ENCODE measurements around the gene CCDC148.

CCDC148 gene

GRCh38 chr2:158381978-158382377 is 74.6 kb downstream of the CCDC148 start:
- H3K27ac ChIP-seq (ENCODE audit: low read length): no peak overlapping the region
- no peaks in the 10 kb centered on the region for H3K27me3 ChIP-seq (ENCODE audit: low read depth, low read length)
- H3K79me2 ChIP-seq (ENCODE audit: low read length): no peaks in the 10 kb centered on the region
- no peak overlapping the region for H2AFZ ChIP-seq (ENCODE audit: low read depth, low read length)
- no peak overlapping the region for H3K4me3 ChIP-seq (ENCODE audit: low read length)
- TF ChIP-seq, protein P1, sequence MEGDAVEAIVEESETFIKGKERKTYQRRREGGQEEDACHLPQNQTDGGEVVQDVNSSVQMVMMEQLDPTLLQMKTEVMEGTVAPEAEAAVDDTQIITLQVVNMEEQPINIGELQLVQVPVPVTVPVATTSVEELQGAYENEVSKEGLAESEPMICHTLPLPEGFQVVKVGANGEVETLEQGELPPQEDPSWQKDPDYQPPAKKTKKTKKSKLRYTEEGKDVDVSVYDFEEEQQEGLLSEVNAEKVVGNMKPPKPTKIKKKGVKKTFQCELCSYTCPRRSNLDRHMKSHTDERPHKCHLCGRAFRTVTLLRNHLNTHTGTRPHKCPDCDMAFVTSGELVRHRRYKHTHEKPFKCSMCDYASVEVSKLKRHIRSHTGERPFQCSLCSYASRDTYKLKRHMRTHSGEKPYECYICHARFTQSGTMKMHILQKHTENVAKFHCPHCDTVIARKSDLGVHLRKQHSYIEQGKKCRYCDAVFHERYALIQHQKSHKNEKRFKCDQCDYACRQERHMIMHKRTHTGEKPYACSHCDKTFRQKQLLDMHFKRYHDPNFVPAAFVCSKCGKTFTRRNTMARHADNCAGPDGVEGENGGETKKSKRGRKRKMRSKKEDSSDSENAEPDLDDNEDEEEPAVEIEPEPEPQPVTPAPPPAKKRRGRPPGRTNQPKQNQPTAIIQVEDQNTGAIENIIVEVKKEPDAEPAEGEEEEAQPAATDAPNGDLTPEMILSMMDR (IDR thresholded peaks at IDR 0.05; ENCODE audit: low read depth, low read length): no peak
- no peak for TF ChIP-seq EZH2phosphoT487 (IDR thresholded peaks at IDR 0.05; ENCODE audit: low read depth)
- no peak overlapping the region for H3K4me2 ChIP-seq (ENCODE audit: low read length)
- H3K36me3 ChIP-seq (replicated peaks; ENCODE audit: low read depth, low read length): no peaks in the 10 kb centered on the region
- no peaks in the 10 kb centered on the region for H4K20me1 ChIP-seq (ENCODE audit: insufficient read depth, low read length)
- no peak overlapping the region for H3K9ac ChIP-seq (ENCODE audit: low read length)
- no peaks in the 10 kb centered on the region for H3K9me3 ChIP-seq (ENCODE audit: insufficient read depth, low read length)
- no peaks in the 10 kb centered on the region for H3K4me1 ChIP-seq (ENCODE audit: low read length)

DNA sequence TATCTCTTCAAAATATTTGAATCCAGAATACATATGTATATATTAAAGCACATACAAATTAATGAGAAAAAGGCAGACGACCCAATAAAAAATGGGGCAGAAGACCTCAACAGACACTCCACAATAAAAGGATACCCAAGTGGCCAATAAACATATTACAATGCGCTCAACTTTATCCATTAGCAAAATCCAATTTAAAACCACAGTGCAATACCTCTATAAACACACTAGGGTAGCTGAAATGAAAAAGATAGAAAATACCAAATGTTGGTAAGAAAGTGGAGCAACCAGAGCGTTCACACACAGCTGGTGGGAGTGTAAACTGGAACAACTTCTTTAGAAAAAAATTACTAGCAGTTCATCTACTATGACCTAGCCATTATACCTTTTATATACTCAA is 75.3 kb downstream of the CCDC148 start:
- H3K4me1 ChIP-seq (ENCODE audit: low read length): no peaks in the 10 kb centered on the region
- no peaks in the 10 kb centered on the region for H3K36me3 ChIP-seq (replicated peaks; ENCODE audit: low read depth, low read length)
- H3K4me3 ChIP-seq (ENCODE audit: low read length): no peak overlapping the region
- H3K27me3 ChIP-seq (ENCODE audit: low read depth, low read length): no peaks in the 10 kb centered on the region; the same call in 1 of the 2 replicates
- H3K9ac ChIP-seq (ENCODE audit: low read length): no peak overlapping the region
- H4K20me1 ChIP-seq (ENCODE audit: insufficient read depth, low read length): no peaks in the 10 kb centered on the region
- no peak for TF ChIP-seq EZH2phosphoT487 (IDR thresholded peaks at IDR 0.05; ENCODE audit: low read depth)
- TF ChIP-seq, protein P1 (IDR thresholded peaks at IDR 0.05; ENCODE audit: low read depth, low read length): no peak
- no peaks in the 10 kb centered on the region for H3K9me3 ChIP-seq (ENCODE audit: insufficient read depth, low read length)
- H3K79me2 ChIP-seq (ENCODE audit: low read length): no peaks in the 10 kb centered on the region
- no peak overlapping the region for H3K4me2 ChIP-seq (ENCODE audit: low read length)
- H3K27ac ChIP-seq (ENCODE audit: low read length): no peak overlapping the region
- no peak overlapping the region for H2AFZ ChIP-seq (ENCODE audit: low read depth, low read length)

GRCh38 chr2:158380746-158381145 is 75.8 kb downstream of the CCDC148 start:
- no peaks in the 10 kb centered on the region; the same call in 1 of the 2 replicates for H3K27me3 ChIP-seq (ENCODE audit: low read depth, low read length)
- TF ChIP-seq, protein P1 (IDR thresholded peaks at IDR 0.05; ENCODE audit: low read depth, low read length): no peak
- no peak for TF ChIP-seq EZH2phosphoT487 (IDR thresholded peaks at IDR 0.05; ENCODE audit: low read depth)
- no peak overlapping the region for H2AFZ ChIP-seq (ENCODE audit: low read depth, low read length)
- H3K36me3 ChIP-seq (replicated peaks; ENCODE audit: low read depth, low read length): no peaks in the 10 kb centered on the region
- H4K20me1 ChIP-seq (ENCODE audit: insufficient read depth, low read length): no peaks in the 10 kb centered on the region
- no peak overlapping the region for H3K4me3 ChIP-seq (ENCODE audit: low read length)
- H3K27ac ChIP-seq (ENCODE audit: low read length): no peak overlapping the region
- no peak overlapping the region for H3K9ac ChIP-seq (ENCODE audit: low read length)
- H3K79me2 ChIP-seq (ENCODE audit: low read length): no peaks in the 10 kb centered on the region
- no peak overlapping the region for H3K4me2 ChIP-seq (ENCODE audit: low read length)
- no peaks in the 10 kb centered on the region for H3K9me3 ChIP-seq (ENCODE audit: insufficient read depth, low read length)
- no peaks in the 10 kb centered on the region for H3K4me1 ChIP-seq (ENCODE audit: low read length)

DNA sequence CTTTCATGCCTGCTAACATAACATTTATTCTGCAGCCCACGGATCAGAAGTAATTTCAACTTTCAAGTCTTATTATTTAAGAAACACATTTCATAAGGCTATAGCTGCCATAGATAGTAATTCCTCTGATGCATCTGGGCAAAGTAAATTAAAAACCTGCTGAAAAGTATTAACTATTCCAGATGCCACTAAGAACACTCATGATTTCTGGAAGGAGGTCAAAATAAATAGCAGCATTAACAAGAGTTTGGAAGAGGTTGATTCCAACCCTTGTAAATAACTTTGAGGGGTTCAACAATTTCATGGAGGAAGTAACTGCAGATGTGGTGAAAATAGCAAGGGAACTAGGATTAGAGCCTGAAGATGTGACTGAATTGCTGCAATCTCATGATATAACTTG is 77.6 kb downstream of the CCDC148 start:
- Histone ChIP-seq H3K9me3 (ENCODE audit: insufficient read depth, low read length) (no peaks in the 10 kb centered on the region), H4K20me1 (ENCODE audit: insufficient read depth, low read length) (no peaks in the 10 kb centered on the region), H3K4me2 (ENCODE audit: low read length) (no peak overlapping the region), H3K4me3 (ENCODE audit: low read length) (no peak overlapping the region), H3K27ac (ENCODE audit: low read length) (no peak overlapping the region), H3K27me3 (ENCODE audit: low read depth, low read length) (no peaks in the 10 kb centered on the region; the same call in 1 of the 2 replicates), H2AFZ (ENCODE audit: low read depth, low read length) (no peak overlapping the region), H3K79me2 (ENCODE audit: low read length) (no peaks in the 10 kb centered on the region), H3K9ac (ENCODE audit: low read length) (no peak overlapping the region), H3K4me1 (ENCODE audit: low read length) (no peaks in the 10 kb centered on the region), H3K36me3 (replicated peaks; ENCODE audit: low read depth, low read length) (no peaks in the 10 kb centered on the region)
- TF ChIP-seq, protein P1 (IDR thresholded peaks at IDR 0.05; ENCODE audit: low read depth, low read length): no peak
- no peak for TF ChIP-seq EZH2phosphoT487 (IDR thresholded peaks at IDR 0.05; ENCODE audit: low read depth)
